WTC11 (cell line): Measurements from ENCODE around the gene COL25A1. TPM values are rescaled to one million over a fixed set of nuclear protein-coding genes. Genes with fewer than 3 reads are reported as not detected.

Experiments
- ATAC-seq: fragments of 200-7000 bp; cut with Tn5 transposase; 2 replicates; pipeline ENCODE4 v1.10.0; 2021; ENCODE audit warnings: mild to moderate bottlenecking, moderate library complexity
- CTCF ChIA-PET: fragments of 300-600 bp; sonication (Branson Sonifier 250); formaldehyde crosslinking; loops from one replicate; lab custom pipeline; 2021; ENCODE audit warnings: antibody characterized with exemption; lab: Charles Lee
- POLR2A ChIA-PET: fragments of 350-600 bp; sonication (Branson Sonifier 250); formaldehyde crosslinking; loops from one replicate; lab custom pipeline; 2021; ENCODE audit warnings: antibody characterized with exemption; lab: Charles Lee
- DNase-seq: peaks from one replicate; pipeline ENCODE4 v3.0.0; 2021; ENCODE audit warnings: low spot score
- H3K27ac Mint-ChIP-seq: 2 replicates; pipeline ENCODE4 v1.8.0; 2021; ENCODE audit warnings: mixed read lengths
- H3K27me3 Mint-ChIP-seq: 2 replicates; pipeline ENCODE4 v1.8.0; 2021; ENCODE audit warnings: low read depth, mild to moderate bottlenecking, moderate library complexity, mixed read lengths
- H3K36me3 Mint-ChIP-seq: 2 replicates; pipeline ENCODE4 v1.8.0; 2021; ENCODE audit warnings: mixed read lengths
- H3K4me1 Mint-ChIP-seq: 2 replicates; pipeline ENCODE4 v1.8.0; 2022; ENCODE audit warnings: mixed read lengths
- H3K4me3 Mint-ChIP-seq: 2 replicates; pipeline ENCODE4 v1.8.0; 2021; ENCODE audit warnings: mild to moderate bottlenecking, moderate library complexity, mixed read lengths
- H3K9me3 Mint-ChIP-seq: 2 replicates; pipeline ENCODE4 v1.8.0; 2021; ENCODE audit warnings: mixed read lengths
- AFF4 ChIP-seq: sonication (generic); formaldehyde crosslinking; IDR thresholded peaks from 2 replicates; pipeline ENCODE4 v1.8.1; 2023; ENCODE audit warnings: mild to moderate bottlenecking, missing genetic modification reagents, borderline replicate concordance
- ARID4B ChIP-seq: sonication (generic); formaldehyde crosslinking; IDR thresholded peaks from 2 replicates; pipeline ENCODE4 v1.8.0; 2023; ENCODE audit warnings: missing genetic modification reagents, mild to moderate bottlenecking, borderline replicate concordance
- CDX4 ChIP-seq: fragments of 250-450 bp; sonication (Bioruptor Pico); IDR thresholded peaks from 2 replicates; pipeline ENCODE4 v1.9.0; 2021; ENCODE audit warnings: moderate library complexity, mild to moderate bottlenecking, inconsistent platforms, borderline replicate concordance
- E2F4 ChIP-seq: sonication (generic); formaldehyde crosslinking; IDR thresholded peaks from 2 replicates; pipeline ENCODE4 v1.8.1; 2022; ENCODE audit warnings: low read depth, mild to moderate bottlenecking, moderate library complexity, missing genetic modification reagents, borderline replicate concordance
- ERG ChIP-seq: fragments of 250-450 bp; sonication (Bioruptor Pico); IDR thresholded peaks from 2 replicates; pipeline ENCODE4 v1.8.0; 2021; ENCODE audit warnings: mild to moderate bottlenecking
- GABPB1 ChIP-seq: sonication (generic); formaldehyde crosslinking; IDR thresholded peaks from 2 replicates; pipeline ENCODE4 v1.8.1; 2023; ENCODE audit warnings: mild to moderate bottlenecking, missing genetic modification reagents
- HMGA2 ChIP-seq: fragments of 250-450 bp; sonication (Bioruptor Pico); IDR thresholded peaks from 2 replicates; pipeline ENCODE4 v1.4.0; 2021; ENCODE audit warnings: mild to moderate bottlenecking, moderate library complexity
- HMGXB4 ChIP-seq: sonication (generic); formaldehyde crosslinking; IDR thresholded peaks from 2 replicates; pipeline ENCODE4 v1.8.1; 2023; ENCODE audit warnings: mild to moderate bottlenecking, moderate library complexity, missing genetic modification reagents
- RELA ChIP-seq: sonication (generic); formaldehyde crosslinking; IDR thresholded peaks from 2 replicates; pipeline ENCODE4 v1.8.1; 2022; ENCODE audit warnings: missing genetic modification reagents, mild to moderate bottlenecking, borderline replicate concordance
- SOX15 ChIP-seq: fragments of 250-450 bp; sonication (Bioruptor Pico); IDR thresholded peaks from 2 replicates; pipeline ENCODE4 v1.9.0; 2021; ENCODE audit warnings: mild to moderate bottlenecking
- TEAD1 ChIP-seq: sonication (generic); formaldehyde crosslinking; IDR thresholded peaks from 2 replicates; pipeline ENCODE4 v1.8.0; 2022; ENCODE audit warnings: mild to moderate bottlenecking, missing genetic modification reagents
- USF1 ChIP-seq: sonication (generic); formaldehyde crosslinking; IDR thresholded peaks from 2 replicates; pipeline ENCODE4 v1.8.0; 2022; ENCODE audit warnings: mild to moderate bottlenecking, missing genetic modification reagents
- ZBTB21 ChIP-seq: sonication (generic); formaldehyde crosslinking; IDR thresholded peaks from 2 replicates; pipeline ENCODE4 v1.8.1; 2023; ENCODE audit warnings: mild to moderate bottlenecking, missing genetic modification reagents, borderline replicate concordance
- ZNF138 ChIP-seq: sonication (generic); formaldehyde crosslinking; conservative IDR thresholded peaks from 2 replicates; pipeline ENCODE4 v1.8.1; 2022; ENCODE audit warnings: mild to moderate bottlenecking, moderate library complexity, missing genetic modification reagents
- ZNF232 ChIP-seq: sonication (generic); formaldehyde crosslinking; IDR thresholded peaks from 2 replicates; pipeline ENCODE4 v1.8.0; 2022; ENCODE audit warnings: mild to moderate bottlenecking, missing genetic modification reagents
- ZNF423 ChIP-seq: fragments of 250-450 bp; sonication (Bioruptor Pico); IDR thresholded peaks from 2 replicates; pipeline ENCODE4 v2.1.2; 2022; ENCODE audit warnings: mild to moderate bottlenecking, moderate library complexity
- ZSCAN18 ChIP-seq: fragments of 250-450 bp; sonication (Bioruptor Pico); IDR thresholded peaks from 2 replicates; pipeline ENCODE4 v2.1.2; 2022; ENCODE audit warnings: mild to moderate bottlenecking, moderate library complexity
- total RNA-seq: library from RNA; stranded (reverse); gene quantifications from 3 replicates; pipeline ENCODE4 v1.2.3, GENCODE V29; 2021

COL25A1 gene
- total RNA-seq, 1 experiment from 2014 or later: 6.6 TPM

- no peak for TF ChIP-seq ZSCAN18 (CRISPR knock-in tag)
- TF ChIP-seq RELA (CRISPR knock-in tag): no peak
- no peak for TF ChIP-seq GABPB1
- no peak for TF ChIP-seq ARID4B
- TF ChIP-seq CDX4: no peak
- TF ChIP-seq SOX15 (CRISPR knock-in tag): no peak
- TF ChIP-seq ZNF138 (CRISPR knock-in tag): no peak
- no peak for TF ChIP-seq E2F4 (CRISPR knock-in tag)
- no peak for TF ChIP-seq TEAD1 (CRISPR knock-in tag)
- TF ChIP-seq HMGA2: no peak
- no peak for TF ChIP-seq AFF4
- TF ChIP-seq ZBTB21 (CRISPR knock-in tag): no peak
Observed at GRCh38 chr4:108946237-108946636, 356.2 kb downstream of the COL25A1 start (continued).

GRCh38 chr4:108943976-108944591, 358.4 kb downstream of the COL25A1 start:
- peaks cover 7% of the 10 kb centered on the region for H3K4me1 Mint-ChIP-seq
- H3K36me3 Mint-ChIP-seq: no peaks in the 10 kb centered on the region
- CTCF ChIA-PET: no interaction called here
- TF ChIP-seq ZNF232 (CRISPR knock-in tag) (no peak), USF1 (CRISPR knock-in tag) (no peak), ZNF423 (CRISPR knock-in tag) (no peak), ERG (CRISPR knock-in tag) (no peak), HMGXB4 (CRISPR knock-in tag) (no peak)
- H3K4me3 Mint-ChIP-seq: no peak overlapping the region
- DNase-seq (no peak), ATAC-seq (no peak)
- H3K27me3 Mint-ChIP-seq: peaks cover 5% of the 10 kb centered on the region
- H3K27ac Mint-ChIP-seq: no peak overlapping the region
- H3K9me3 Mint-ChIP-seq: no peaks in the 10 kb centered on the region
- POLR2A ChIA-PET: no interaction called here
